Umbilical cord (tissue), 2 donors: ENCODE results near the gene PARD3B. TPM values are rescaled to one million over a fixed set of nuclear protein-coding genes. Genes with fewer than 3 reads are reported as not detected.

Source experiments
- DNase-seq: peaks from one replicate; pipeline ENCODE4 v3.0.0-alpha.2; 2015; ENCODE audit warnings: low spot score
- total RNA-seq: library from RNA; depleted of rRNA; stranded (reverse); fragments of >200 nt; gene quantifications from one replicate; pipeline ENCODE4 v1.2.3, GENCODE V29; 2014; ENCODE audit warnings: low replicate concordance; ENCODE audit not compliant: insufficient read depth

PARD3B gene
- total RNA-seq, 1 donor from 2014 or later, result 27.7 TPM

DNA sequence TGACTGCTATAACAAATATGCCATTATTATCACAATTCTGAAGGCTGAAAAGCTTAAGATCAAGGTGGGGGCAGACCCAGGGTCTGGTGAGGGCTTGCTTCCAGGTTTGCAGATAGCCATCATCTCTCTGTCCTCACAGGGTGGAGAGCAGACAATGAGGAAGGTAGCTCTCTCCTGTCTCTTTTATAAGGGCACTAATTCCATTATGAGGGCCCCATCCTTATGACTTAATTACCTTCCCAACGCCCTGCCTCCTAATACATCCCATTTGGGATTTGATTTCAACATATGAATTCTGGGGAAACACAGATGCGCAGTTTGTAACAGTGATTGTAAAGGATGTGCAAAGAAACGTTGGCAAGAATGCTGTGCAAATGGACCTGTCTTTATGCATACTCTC lies 44.8 kb downstream of the PARD3B start:
- no peak for DNase-seq

DNA sequence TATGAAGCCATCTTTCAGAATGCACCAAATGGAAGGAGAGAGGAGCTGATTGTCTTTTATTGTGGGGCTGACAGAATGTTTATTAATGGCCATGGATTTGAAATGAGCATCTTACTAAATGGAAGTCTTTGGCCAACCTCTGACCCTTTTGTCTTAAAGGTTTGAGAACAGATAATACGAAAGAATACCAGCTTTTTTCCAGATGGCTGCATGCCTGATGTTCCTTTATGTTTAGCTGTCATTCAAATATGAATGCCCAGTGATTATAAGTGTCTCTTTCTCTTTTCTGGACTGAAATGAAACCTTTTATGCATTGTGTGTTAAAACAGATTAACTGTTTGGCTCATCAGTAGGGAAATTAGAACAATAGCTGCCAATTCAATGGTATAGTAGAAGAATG lies 46.0 kb downstream of the PARD3B start:
- DNase-seq, result peak; percentile 9

DNA sequence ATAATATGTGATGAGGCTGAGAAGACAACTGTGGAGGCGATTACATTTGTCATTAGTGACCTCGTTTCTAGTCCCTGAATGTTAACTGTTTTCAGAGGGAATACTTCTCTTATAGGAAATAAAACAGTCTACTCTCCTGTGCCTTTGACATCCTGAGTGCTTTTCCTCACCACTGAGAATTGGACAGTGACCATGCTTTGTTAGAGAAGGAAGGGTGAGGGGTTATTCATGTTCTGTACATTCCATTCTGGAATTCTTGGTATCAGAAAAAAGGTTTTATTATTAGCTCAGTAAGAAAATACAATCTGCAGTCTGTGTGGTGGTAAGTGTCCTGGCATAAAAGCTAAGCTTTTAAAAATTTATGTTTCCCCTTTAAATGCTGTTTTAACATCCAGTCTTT lies 58.8 kb downstream of the PARD3B start:
- peak; percentile 27 for DNase-seq

- DNase-seq, result peak; percentile 39
Measured at GRCh38 chr2:204608237-204608939, 63.1 kb downstream of the PARD3B start.

DNA sequence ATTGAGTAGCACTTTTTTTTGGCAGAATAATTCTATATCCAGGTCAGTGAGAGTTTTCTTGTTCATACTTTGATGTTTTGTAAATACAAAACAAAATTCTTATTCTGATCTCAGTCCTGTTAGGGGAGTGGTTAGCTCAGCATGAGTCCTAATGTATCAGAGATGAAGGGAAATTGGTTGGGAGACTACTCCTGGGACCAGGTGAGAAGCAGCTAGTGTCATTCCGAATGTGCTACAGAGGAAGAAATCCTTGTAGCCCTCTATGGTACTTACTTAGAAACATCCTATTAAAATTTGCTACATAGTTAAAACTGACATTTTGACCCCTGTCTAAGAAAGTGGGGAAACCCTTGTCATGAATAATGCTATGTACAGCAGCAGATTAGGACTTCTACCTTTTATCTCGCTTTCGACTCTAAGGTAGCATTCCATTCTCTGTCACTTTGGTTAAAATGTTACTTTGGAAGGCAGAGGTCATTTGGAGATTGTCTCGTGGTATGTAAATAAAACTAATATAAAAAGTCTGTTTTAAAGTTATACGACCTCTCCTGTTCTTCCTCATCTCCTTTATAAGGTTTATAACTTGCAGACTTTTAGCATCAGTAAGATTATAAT lies 65.8 kb downstream of the PARD3B start:
- no peak for DNase-seq

GRCh38 chr2:204611764-204612163 lies 66.5 kb downstream of the PARD3B start:
- no peak for DNase-seq

- DNase-seq, result no peak
Measured at GRCh38 chr2:204613635-204614034, 68.4 kb downstream of the PARD3B start.

GRCh38 chr2:204615456-204615855 lies 70.2 kb downstream of the PARD3B start:
- no peak for DNase-seq

DNA sequence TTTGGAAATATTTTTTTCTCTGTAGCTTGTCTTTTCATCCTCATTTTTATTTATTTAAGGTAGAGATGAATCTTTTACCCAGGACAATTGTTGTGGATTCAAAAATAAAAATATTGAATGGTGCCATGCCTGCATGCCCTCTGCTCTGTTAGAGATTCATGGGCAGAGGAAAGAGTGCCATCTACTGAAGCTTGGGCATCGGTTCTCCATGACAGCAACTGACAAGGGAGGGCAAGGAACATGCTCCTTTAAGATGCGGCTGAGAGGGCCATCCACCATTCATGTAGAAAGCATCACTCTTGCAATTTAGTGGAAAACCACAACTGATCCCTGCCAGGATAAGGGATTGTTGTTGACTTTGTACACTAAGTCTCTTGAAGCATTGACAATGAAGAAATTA lies 79.9 kb downstream of the PARD3B start:
- no peak for DNase-seq

- no peak for DNase-seq
Measured at GRCh38 chr2:204628926-204629712, 83.8 kb downstream of the PARD3B start.

DNA sequence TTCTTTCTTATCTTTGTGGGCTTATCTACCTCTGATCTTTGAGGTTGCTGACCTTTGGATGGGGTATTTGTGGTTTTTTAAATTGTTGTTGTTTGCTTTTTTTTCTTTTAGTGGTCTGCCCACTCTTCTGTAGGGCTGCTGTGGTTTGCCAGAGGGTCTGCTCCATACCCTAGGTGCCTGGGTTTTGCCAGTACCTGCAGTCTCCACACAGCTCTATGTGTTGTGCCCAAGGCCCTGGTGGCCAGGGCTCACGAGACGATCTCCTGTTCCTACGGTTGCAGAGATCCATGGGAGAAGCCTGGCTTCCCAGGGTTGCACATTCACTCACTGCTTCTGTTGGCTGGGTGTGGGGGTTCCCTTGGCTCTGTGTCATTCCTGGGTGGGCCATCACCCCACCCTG lies 87.1 kb downstream of the PARD3B start:
- no peak for DNase-seq

- no peak for DNase-seq
Measured at GRCh38 chr2:204634564-204634963, 89.3 kb downstream of the PARD3B start.

GRCh38 chr2:204635478-204635877 lies 90.2 kb downstream of the PARD3B start:
- no peak for DNase-seq

DNA sequence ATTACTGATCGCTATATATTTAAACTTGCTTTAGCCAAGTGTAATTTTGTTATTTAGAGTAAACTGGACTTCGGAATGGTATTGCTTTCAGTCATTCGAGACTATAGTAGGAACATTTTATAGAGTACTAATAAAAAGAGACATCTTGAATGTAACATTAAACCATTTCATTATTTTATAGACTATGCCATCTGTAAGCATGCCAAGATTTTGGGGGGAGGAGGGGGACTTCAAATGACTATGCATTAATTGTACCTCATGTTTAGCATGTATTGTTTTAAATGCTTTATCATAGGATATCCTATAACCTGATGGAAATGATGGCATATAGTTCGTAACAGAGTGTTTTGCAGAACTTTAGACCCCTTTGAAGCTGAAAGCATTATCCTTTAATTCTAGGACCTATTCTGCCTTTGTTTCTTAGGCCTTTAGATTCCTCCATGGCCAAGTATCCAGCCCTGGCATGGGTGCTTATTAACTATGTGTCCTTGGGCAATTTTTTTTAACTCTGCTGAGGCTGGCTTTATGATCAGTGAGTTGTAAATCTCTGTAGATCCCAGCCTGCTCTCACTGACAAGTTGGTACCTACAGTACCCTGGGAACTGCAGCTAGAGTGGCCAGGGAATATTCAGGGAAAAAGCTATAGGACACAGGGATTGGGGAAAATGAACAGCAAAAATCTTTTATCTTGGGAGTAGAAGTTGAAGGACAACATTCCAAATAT lies 93.4 kb downstream of the PARD3B start:
- DNase-seq, result no peak

GRCh38 chr2:204643326-204643725 lies 98.1 kb downstream of the PARD3B start:
- DNase-seq, result no peak

DNA sequence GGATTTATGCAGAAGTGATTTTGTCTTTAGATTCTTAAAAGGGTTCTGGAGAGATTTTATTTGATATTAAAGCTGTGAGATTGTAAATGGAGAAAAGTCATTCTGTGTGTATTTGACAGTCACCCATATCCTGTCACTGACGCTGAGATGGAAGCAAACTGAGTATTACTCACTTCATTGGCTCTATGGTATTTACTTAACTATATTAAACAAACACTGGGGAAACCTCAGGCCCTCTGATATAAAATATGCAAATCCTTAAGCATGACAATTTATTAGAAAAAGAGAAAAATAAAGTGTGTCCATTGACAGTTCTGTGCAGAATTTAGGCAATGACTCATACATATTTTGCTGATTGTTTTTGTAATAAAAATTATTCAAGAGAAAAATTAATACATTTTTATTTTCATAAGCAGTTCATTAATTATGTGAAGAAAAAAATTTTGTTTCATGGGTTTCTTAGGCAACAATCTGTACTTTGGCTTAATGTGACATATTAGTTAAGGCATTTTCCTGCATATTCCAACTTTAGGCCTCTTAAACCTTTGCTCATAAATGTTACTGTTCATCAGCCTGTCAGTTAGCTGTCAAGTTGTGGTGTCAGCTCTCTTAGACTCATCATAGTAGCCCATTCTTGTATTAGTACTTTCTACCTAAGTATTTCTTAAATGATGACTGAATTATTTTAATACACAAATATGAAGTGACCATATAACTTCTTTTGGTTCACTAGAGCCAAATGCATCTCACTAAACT lies 99.9 kb downstream of the PARD3B start:
- DNase-seq, result peak; percentile 3

GRCh38 chr2:204647626-204648025 lies 102.4 kb downstream of the PARD3B start:
- no peak for DNase-seq

GRCh38 chr2:204650611-204651010 lies 105.3 kb downstream of the PARD3B start:
- DNase-seq, result no peak

- no peak for DNase-seq
Measured at GRCh38 chr2:204652063-204652462, 106.8 kb downstream of the PARD3B start.

DNA sequence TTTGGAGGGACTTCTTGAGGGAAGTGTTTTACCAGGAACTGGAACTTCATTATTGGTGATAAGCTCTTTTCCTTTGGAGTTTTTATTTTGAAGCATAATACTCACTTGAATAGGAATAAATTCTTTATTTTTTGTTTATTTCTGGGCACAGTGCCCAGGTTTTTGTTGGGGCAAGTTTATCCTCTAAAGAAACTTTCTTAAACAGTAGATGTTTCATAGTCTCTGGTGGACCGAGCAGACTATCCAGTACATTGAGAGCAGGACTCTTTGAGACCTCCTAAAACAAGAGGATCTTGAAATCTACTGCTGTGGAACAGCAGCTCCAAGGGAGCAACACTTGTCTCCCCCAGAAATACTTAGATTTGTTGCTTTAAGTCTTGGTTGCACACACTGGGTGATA lies 109.4 kb downstream of the PARD3B start:
- no peak for DNase-seq

DNA sequence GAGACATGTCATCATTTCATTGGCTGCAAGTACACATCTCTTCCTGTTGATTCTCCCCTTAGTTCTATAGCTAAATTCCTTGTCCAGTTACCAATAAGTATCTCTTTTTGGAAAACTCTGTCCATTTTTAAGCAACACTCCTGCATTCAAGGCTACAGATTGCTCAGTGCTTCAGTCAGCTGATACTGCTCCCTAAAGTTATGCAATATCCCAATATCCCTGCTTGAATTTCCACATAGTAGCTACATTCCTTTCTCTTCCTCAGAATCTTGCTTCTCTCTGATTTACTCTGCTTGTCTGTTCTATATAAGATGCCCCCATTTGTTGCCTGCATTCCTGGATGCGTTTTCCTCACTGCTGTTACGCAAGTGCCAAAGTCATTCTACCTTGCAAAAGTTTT lies 109.8 kb downstream of the PARD3B start:
- peak; percentile 35 for DNase-seq
